ENCODE measurements around the gene F12.

Gene F12

GRCh38 chr5:177409043-177409801 is at the start of gene F12:
F12 (minus strand) TSS chr5:177409564; CDS start chr5:177409527, 37 bp downstream.
- DNase-seq: no peak

GRCh38 chr5:177458912-177459350 is 49.6 kb upstream of the F12 start:
- no peak for DNase-seq

GRCh38 chr5:177457852-177458681 is 48.7 kb upstream of the F12 start:
- DNase-seq: no peak

- no peak for DNase-seq
Measured at GRCh38 chr5:177456976-177457851, 47.9 kb upstream of the F12 start.

- DNase-seq: no peak
Measured at GRCh38 chr5:177456591-177456964, 47.2 kb upstream of the F12 start.

GRCh38 chr5:177455661-177456590 is 46.6 kb upstream of the F12 start:
- no peak for DNase-seq

GRCh38 chr5:177455036-177455660 is 45.8 kb upstream of the F12 start:
- DNase-seq: no peak

- DNase-seq: no peak
Measured at GRCh38 chr5:177454397-177455035, 45.2 kb upstream of the F12 start.

- DNase-seq: no peak
Measured at GRCh38 chr5:177453852-177454396, 44.6 kb upstream of the F12 start.

- DNase-seq: no peak
Measured at GRCh38 chr5:177452688-177453638, 43.6 kb upstream of the F12 start.

- DNase-seq: no peak
Measured at GRCh38 chr5:177450667-177451424, 41.5 kb upstream of the F12 start.

- DNase-seq: no peak
Measured at GRCh38 chr5:177449140-177450061, 40.0 kb upstream of the F12 start.

- no peak for DNase-seq
Measured at GRCh38 chr5:177448244-177448950, 39.0 kb upstream of the F12 start.

- no peak for DNase-seq
Measured at GRCh38 chr5:177447611-177448243, 38.4 kb upstream of the F12 start.

- no peak for DNase-seq
Measured at GRCh38 chr5:177447066-177447610, 37.8 kb upstream of the F12 start.
